Neuronal stem cell (in vitro differentiated cells): ENCODE data around the gene DSCAM.
A peak's percentile ranks its signal among the peaks of the same experiment; 100 is the strongest.

Experiments
- DNase-seq: peaks from one replicate; pipeline ENCODE4 v3.0.0-alpha.2; 2013; ENCODE audit warnings: low spot score
- H2AFZ ChIP-seq: one replicate; pipeline ENCODE4 v1.6.1; 2013; ENCODE audit warnings: mild to moderate bottlenecking, low read length, inconsistent platforms
- H2AK5ac ChIP-seq: 2 replicates; pipeline ENCODE4 v1.6.1; 2013; ENCODE audit warnings: low read depth, mild to moderate bottlenecking, inconsistent platforms, low read length, moderate library complexity, mixed read lengths
- H2BK120ac ChIP-seq: 2 replicates; pipeline ENCODE4 v1.6.1; 2013; ENCODE audit warnings: low read depth, mild to moderate bottlenecking, inconsistent platforms, low read length, moderate library complexity, mixed read lengths
- H2BK12ac ChIP-seq: one replicate; pipeline ENCODE4 v1.6.1; 2013; ENCODE audit warnings: low read length, inconsistent platforms
- H2BK15ac ChIP-seq: 2 replicates; pipeline ENCODE4 v1.6.1; 2013; ENCODE audit warnings: mild to moderate bottlenecking, low read length, inconsistent platforms, mixed read lengths
- H2BK5ac ChIP-seq: one replicate; pipeline ENCODE4 v1.6.1; 2013; ENCODE audit warnings: inconsistent platforms, mild to moderate bottlenecking, low read length, moderate library complexity
- H3K14ac ChIP-seq: one replicate; pipeline ENCODE4 v1.6.1; 2013; ENCODE audit warnings: low read length, inconsistent platforms
- H3K18ac ChIP-seq: 2 replicates; pipeline ENCODE4 v1.6.1; 2013; ENCODE audit warnings: low read length, inconsistent platforms
- H3K23ac ChIP-seq: 2 replicates; pipeline ENCODE4 v1.6.1; 2013; ENCODE audit warnings: low read depth, mild to moderate bottlenecking, mixed read lengths, low read length, inconsistent platforms; ENCODE audit not compliant: poor library complexity
- H3K27ac ChIP-seq: replicated peaks from 3 replicates; pipeline ENCODE4 v1.5.1; 2013; ENCODE audit warnings: low read length, inconsistent platforms
- H3K27me3 ChIP-seq, 3 experiments: 2 replicates each; pipeline ENCODE4 v1.6.1; 2013; ENCODE audit warnings: low read length in 3 of 3, mild to moderate bottlenecking in 2 of 3, inconsistent platforms in 1 of 3, low read depth in 1 of 3, mixed read lengths in 1 of 3, moderate library complexity in 1 of 3; ENCODE audit not compliant: control insufficient read depth in 3 of 3, insufficient read depth in 3 of 3
- H3K36me3 ChIP-seq, 2 donors: replicated peaks in 1 of 2; 2 replicates each; pipeline ENCODE4 v1.6.1; 2013; ENCODE audit warnings: low read length in 2 of 2; ENCODE audit not compliant: control insufficient read depth in 2 of 2, insufficient read depth in 2 of 2
- H3K4ac ChIP-seq: 2 replicates; pipeline ENCODE4 v1.6.1; 2013; ENCODE audit warnings: inconsistent platforms, mild to moderate bottlenecking, low read length, moderate library complexity
- H3K4me1 ChIP-seq, 2 donors: 1 replicate in 1 of 2; 2 replicates in 1 of 2; pipeline ENCODE4 v1.6.1; 2013; ENCODE audit warnings: low read length in 2 of 2, low read depth in 1 of 2; ENCODE audit not compliant: control insufficient read depth in 2 of 2, insufficient read depth in 1 of 2
- H3K4me2 ChIP-seq: one replicate; pipeline ENCODE4 v1.6.1; 2013; ENCODE audit warnings: mild to moderate bottlenecking, low read length, inconsistent platforms; ENCODE audit not compliant: insufficient read depth, poor library complexity, severe bottlenecking
- H3K4me3 ChIP-seq, 2 donors: 2 replicates each; pipeline ENCODE4 v1.5.1; 2013; ENCODE audit warnings: low read length in 2 of 2, mild to moderate bottlenecking in 2 of 2, inconsistent platforms in 1 of 2, moderate library complexity in 1 of 2
- H3K79me1 ChIP-seq: one replicate; pipeline ENCODE4 v1.6.1; 2013; ENCODE audit warnings: low read depth, mild to moderate bottlenecking, inconsistent platforms, low read length, moderate library complexity
- H3K9ac ChIP-seq: one replicate; pipeline ENCODE4 v1.6.1; 2013; ENCODE audit warnings: mild to moderate bottlenecking, low read depth, low read length, inconsistent platforms; ENCODE audit not compliant: poor library complexity
- H3K9me3 ChIP-seq, 2 donors: replicated peaks in 1 of 2; 2 replicates each; pipeline versions ENCODE3 to v1.6.1; 2013; ENCODE audit warnings: low read length in 2 of 2, mild to moderate bottlenecking in 2 of 2, inconsistent platforms in 1 of 2, low read depth in 1 of 2, mixed read lengths in 1 of 2, moderate library complexity in 1 of 2; ENCODE audit not compliant: control insufficient read depth in 2 of 2, insufficient read depth in 1 of 2
- H4K8ac ChIP-seq: one replicate; pipeline ENCODE4 v1.6.1; 2013; ENCODE audit warnings: low read depth, mild to moderate bottlenecking, inconsistent platforms, low read length, moderate library complexity
- H4K91ac ChIP-seq: one replicate; pipeline ENCODE4 v1.6.1; 2013; ENCODE audit warnings: low read length, low read depth, mild to moderate bottlenecking, inconsistent platforms; ENCODE audit not compliant: poor library complexity
- WGBS, 2 donors: extraction: QIAGEN DNeasy Blood & Tissue Kit; methylation state at CpG; one replicate each; pipeline ENCODE4 v1.1.7; 2013; ENCODE audit warnings: missing lambda C conversion rate in 2 of 2, mixed read lengths in 1 of 2; ENCODE audit not compliant: insufficient read length in 2 of 2, insufficient replicate concordance in 1 of 2; ENCODE audit errors: extremely low coverage in 2 of 2; 5-methylcytosine and 5-hydroxymethylcytosine counted together

DSCAM gene

DNA sequence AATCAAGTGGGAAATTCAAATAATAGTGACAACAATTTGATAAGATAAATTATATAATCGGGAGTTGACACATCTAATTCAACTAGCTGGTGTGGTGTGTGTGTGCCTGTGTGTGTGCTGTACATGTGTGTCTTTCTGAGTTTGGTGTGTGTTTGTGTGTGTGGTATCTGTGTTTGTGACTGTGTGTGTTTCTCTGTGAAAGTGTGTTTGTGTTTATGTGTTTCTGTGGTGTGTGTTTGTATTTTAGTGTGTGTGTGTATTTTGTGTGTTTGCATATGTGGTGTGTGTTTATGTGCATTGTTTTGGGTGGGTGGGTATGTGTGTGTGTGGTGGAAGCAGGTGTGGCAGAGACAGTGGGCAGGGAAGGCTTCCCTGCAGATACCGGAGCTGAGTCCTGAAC is 4.8 kb upstream of the DSCAM start:
- H3K4ac ChIP-seq = no peak overlapping the region
- H2BK15ac ChIP-seq = no peak overlapping the region
- no peak overlapping the region for H2BK12ac ChIP-seq
- no peak overlapping the region for H3K9ac ChIP-seq
- H3K36me3 ChIP-seq = no peaks in the 10 kb centered on the region
- H4K8ac ChIP-seq = no peak overlapping the region
- no peak overlapping the region for H3K4me2 ChIP-seq
- no peak overlapping the region for H2AFZ ChIP-seq
- WGBS, 2 donors = no CpG with 5 or more reads among the region's 2 CpGs
- DNase-seq = no peak
- H2BK120ac ChIP-seq = no peak overlapping the region
- no peaks in the 10 kb centered on the region for H3K9me3 ChIP-seq
- H2BK5ac ChIP-seq = no peak overlapping the region
- peak overlapping the region; percentile 42 for H4K91ac ChIP-seq
- no peak overlapping the region for H3K4me3 ChIP-seq
- no peak overlapping the region for H3K14ac ChIP-seq
- no peaks in the 10 kb centered on the region for H3K79me1 ChIP-seq
- peaks cover 0 to 2% of the 10 kb centered on the region in 2 donors for H3K4me1 ChIP-seq
- no peak overlapping the region for H3K27ac ChIP-seq
- peak overlapping the region; percentile 17 for H2AK5ac ChIP-seq
- H3K27me3 ChIP-seq = peaks cover 0 to 16% (median 6%) of the 10 kb centered on the region in 3 experiments
- H3K18ac ChIP-seq = no peak overlapping the region
- H3K23ac ChIP-seq = no peak overlapping the region

DNA sequence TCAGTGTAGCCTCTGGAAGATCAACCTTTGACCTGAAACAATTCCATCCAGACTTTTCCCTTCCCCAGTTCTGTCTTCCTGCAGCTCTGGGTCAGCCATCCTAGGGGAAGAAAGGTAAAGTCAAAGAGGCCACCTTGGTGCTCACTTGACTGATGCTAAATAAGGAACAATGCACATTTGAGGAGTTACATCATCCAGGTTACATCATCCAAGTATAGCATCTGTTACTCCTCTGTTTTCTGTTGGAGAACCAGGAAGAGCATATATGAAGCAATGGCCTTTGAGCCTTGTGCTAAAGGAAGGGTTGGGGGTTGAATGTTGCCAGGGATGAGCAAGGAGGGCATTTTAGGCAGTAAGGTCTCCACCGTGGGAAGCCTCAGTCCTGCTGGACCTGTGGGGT is 3.1 kb upstream of the DSCAM start:
- no peak overlapping the region for H3K14ac ChIP-seq
- H3K27me3 ChIP-seq = peaks cover 0 to 29% (median 15%) of the 10 kb centered on the region in 3 experiments
- H4K91ac ChIP-seq = no peak overlapping the region
- no peak overlapping the region for H2BK15ac ChIP-seq
- no peak overlapping the region for H2AK5ac ChIP-seq
- H2BK120ac ChIP-seq = no peak overlapping the region
- no peaks in the 10 kb centered on the region for H3K79me1 ChIP-seq
- no peak for DNase-seq
- no peak overlapping the region for H3K4me2 ChIP-seq
- H3K27ac ChIP-seq = no peak overlapping the region
- no peak overlapping the region for H4K8ac ChIP-seq
- H3K36me3 ChIP-seq = no peaks in the 10 kb centered on the region
- H3K23ac ChIP-seq = no peak overlapping the region
- no peak overlapping the region for H3K4ac ChIP-seq
- H2BK12ac ChIP-seq = no peak overlapping the region
- H3K4me3 ChIP-seq = no peak overlapping the region
- no peaks in the 10 kb centered on the region for H3K9me3 ChIP-seq
- no peak overlapping the region for H3K9ac ChIP-seq
- no peak overlapping the region for H2AFZ ChIP-seq
- peaks cover 0 to 2% of the 10 kb centered on the region in 2 donors for H3K4me1 ChIP-seq
- WGBS, 2 donors = no CpG with 5 or more reads among the region's 1 CpG
- no peak overlapping the region for H3K18ac ChIP-seq
- no peak overlapping the region for H2BK5ac ChIP-seq

DNA sequence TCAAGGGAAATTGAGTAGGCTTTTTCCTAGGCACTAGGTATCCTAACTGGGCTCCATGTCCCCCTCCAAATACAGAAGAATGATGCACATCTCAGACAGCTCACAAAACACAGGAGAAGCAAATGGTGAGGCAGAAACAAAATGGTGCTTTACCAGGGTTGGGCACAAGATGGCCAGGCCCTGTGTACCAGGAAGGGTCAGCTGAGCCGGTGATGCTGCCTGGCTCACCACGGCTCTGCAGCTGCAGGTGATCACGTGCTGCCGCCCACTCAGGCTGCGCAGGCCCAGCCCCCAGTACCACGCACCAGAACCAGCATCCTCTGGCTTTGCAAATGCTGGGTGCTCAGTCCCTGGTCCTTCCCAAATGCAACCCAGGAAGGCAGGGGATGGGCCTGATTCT is 993 bp upstream of the DSCAM start:
- no peak overlapping the region for H3K9ac ChIP-seq
- H3K23ac ChIP-seq = no peak overlapping the region
- H2BK15ac ChIP-seq = no peak overlapping the region
- H3K4ac ChIP-seq = no peak overlapping the region
- H2AK5ac ChIP-seq = no peak overlapping the region
- peak overlapping the region; percentile 69 for H3K18ac ChIP-seq
- H3K27ac ChIP-seq = no peak overlapping the region
- peaks cover 0 to 2% of the 10 kb centered on the region in 2 donors for H3K4me1 ChIP-seq
- no peaks in the 10 kb centered on the region for H3K79me1 ChIP-seq
- no peak overlapping the region for H4K8ac ChIP-seq
- no peak overlapping the region for H2BK120ac ChIP-seq
- no peak overlapping the region for H2AFZ ChIP-seq
- H2BK12ac ChIP-seq = no peak overlapping the region
- H3K14ac ChIP-seq = no peak overlapping the region
- no peaks in the 10 kb centered on the region for H3K36me3 ChIP-seq
- DNase-seq = no peak
- no peak overlapping the region for H3K4me2 ChIP-seq
- H2BK5ac ChIP-seq = no peak overlapping the region
- peaks cover 0 to 43% (median 15%) of the 10 kb centered on the region in 3 experiments for H3K27me3 ChIP-seq
- no CpG with 5 or more reads among the region's 6 CpGs for WGBS, 2 donors
- no peak overlapping the region for H3K4me3 ChIP-seq
- H4K91ac ChIP-seq = peak overlapping the region; percentile 13
- H3K9me3 ChIP-seq = no peaks in the 10 kb centered on the region

DNA sequence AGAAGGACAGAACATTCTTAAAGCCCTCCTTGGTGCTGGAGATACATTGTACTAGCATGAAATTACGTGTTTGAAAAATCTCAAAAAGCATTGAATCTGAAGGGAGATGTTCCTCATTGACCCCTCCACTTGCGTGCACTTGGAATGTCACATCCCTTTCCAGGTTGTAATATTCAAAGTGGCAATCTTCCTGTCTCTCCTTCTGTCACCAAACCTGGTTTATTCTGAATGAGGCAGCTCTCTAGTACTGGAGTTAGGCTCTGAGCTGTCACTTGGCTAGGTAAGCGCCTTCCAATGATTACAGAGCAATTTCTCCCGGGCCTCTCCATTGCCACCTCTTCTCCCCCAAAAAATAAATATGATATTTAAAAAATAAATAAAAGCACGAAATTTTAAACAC is 855 bp downstream of the DSCAM start:
- Histone ChIP-seq H3K79me1 (no peaks in the 10 kb centered on the region), H3K4me2 (no peak overlapping the region), H3K36me3 (no peaks in the 10 kb centered on the region), H3K9me3 (no peaks in the 10 kb centered on the region), H3K14ac (no peak overlapping the region), H3K18ac (no peak overlapping the region), H2AFZ (no peak overlapping the region), H4K91ac (no peak overlapping the region), H3K23ac (no peak overlapping the region), H3K27me3 (peaks cover 0 to 62% (median 15%) of the 10 kb centered on the region in 3 experiments), H3K27ac (no peak overlapping the region), H2BK5ac (no peak overlapping the region), H3K4me1 (no peaks in the 10 kb centered on the region), H2AK5ac (no peak overlapping the region), H3K9ac (no peak overlapping the region), H3K4me3 (no peak overlapping the region), H2BK12ac (no peak overlapping the region), H2BK120ac (no peak overlapping the region), H3K4ac (no peak overlapping the region), H2BK15ac (no peak overlapping the region), H4K8ac (no peak overlapping the region)
- no CpG with 5 or more reads among the region's 5 CpGs for WGBS, 2 donors
- DNase-seq = no peak
